Stimulated activated naive CD8-positive, alpha-beta T cell treated with anti-CD3 and anti-CD28 coated beads, Interleukin-15, Interleukin-2, amounts not matched to agents 100 U/mL and 50 U/mL, for 24 hours (primary cell): ENCODE data around the gene PRPF31.
"Not testable (repeated sequence)": the region's sequence is repeated elsewhere in the genome, so short reads cannot be mapped to it uniquely, and the experiment has no call there.

ENCODE experiments used
- ATAC-seq: fragments of 150-1000 bp; cut with Tn5 transposase; one replicate; pipeline ENCODE4 v1.10.0; 2021
- DNase-seq: peaks from one replicate; pipeline ENCODE4 v3.0.0; 2021

The PRPF31 gene, protein sequence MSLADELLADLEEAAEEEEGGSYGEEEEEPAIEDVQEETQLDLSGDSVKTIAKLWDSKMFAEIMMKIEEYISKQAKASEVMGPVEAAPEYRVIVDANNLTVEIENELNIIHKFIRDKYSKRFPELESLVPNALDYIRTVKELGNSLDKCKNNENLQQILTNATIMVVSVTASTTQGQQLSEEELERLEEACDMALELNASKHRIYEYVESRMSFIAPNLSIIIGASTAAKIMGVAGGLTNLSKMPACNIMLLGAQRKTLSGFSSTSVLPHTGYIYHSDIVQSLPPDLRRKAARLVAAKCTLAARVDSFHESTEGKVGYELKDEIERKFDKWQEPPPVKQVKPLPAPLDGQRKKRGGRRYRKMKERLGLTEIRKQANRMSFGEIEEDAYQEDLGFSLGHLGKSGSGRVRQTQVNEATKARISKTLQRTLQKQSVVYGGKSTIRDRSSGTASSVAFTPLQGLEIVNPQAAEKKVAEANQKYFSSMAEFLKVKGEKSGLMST

DNA sequence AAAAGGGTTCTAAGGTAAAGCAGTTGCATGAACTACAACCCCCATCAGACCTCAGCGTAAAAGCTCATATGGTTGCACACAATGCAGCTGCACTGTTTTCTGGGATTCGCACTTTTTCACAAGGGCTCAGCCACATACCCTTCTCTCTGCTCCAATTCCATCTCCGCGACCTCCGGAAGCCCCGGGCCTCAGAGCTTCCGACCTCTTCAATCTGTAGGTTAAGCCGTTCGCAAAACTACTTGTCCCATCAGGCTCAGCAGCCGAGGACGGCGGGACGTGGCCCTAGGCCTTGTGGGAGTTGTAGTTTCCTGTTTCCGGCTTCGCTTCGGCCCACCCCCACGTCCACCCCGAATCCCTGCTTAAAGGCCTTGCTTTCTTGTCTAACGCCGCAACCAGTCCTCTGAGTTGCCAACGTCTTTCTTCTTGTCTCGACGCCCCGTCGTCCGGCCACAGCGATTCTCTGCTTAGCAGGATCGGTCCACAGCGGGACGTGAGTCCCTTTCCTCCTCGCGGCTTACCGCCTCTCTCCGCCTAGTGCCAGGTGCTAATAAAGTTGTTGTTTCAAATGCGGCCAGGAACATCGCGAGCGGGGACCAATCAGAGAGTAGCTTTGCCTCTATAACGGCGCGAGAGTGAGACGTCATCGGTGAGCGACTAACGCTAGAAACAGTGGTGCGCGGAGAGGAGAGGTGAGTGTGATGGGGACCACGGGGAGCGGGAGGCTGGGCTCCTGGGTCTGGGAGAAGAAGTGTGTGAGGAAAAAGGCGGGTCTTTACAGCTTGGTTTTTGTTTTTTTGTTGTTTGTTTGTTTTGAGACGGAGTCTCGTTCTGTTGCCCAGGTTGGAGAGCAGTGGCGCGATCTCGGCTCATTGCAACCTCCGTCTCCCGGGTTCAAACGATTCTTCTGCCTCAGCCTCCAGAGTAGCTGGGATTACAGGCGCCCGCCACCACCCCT, at the start of gene PRPF31, which contains the start of gene TFPT:
Gene PRPF31, plus strand, starts transcription at position 646 of the 955 bp plus-strand sequence. CDS start 2,525 bp downstream, outside the sequence.
Gene TFPT, minus strand, starts transcription at position 549 of the 955 bp plus-strand sequence. Its CDS starts 388 bp downstream, at position 161.
- ATAC-seq: peak; percentile 94
- DNase-seq: peak; percentile 96

DNA sequence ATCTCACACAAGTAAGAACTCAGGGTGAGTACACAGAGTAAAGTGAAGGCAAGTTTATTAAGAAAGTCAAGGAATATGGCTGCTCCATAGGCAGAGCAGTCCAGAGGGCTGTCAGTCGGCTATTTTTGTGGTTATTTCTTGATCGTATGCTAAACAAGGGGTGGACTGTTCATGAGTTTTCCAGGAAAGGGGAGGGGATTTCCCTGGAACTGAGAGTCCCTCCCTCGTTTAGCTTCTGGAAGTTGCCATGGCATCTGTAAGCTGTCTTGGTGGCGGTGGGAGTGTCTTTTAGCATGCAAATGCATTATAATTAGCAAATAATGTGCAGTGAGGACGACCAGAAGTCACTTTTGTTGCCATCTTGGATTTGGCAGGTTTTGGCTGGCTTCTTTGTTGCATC, 46.1 kb upstream of the PRPF31 start:
- no peak for ATAC-seq
- no peak for DNase-seq

DNA sequence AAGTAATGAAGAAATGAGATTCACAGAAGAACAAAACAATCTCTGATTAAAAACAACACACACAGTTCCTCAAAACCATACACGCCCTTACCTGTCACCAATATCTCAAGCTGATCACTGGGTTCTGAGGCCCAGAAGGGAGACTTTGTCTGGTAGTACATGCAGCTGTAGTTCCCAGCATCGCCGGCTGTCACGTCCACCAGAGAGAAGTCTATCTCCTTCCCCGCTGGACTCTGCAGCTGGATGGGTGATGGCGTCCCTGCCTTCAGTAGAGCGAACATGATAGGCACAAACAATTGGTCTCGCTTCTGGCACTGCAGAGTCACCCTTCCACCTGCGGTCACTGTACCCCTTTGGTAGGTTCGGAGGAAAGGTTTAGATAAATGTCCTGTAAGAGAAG, 41.7 kb upstream of the PRPF31 start:
- no peak for DNase-seq
- no peak for ATAC-seq

DNA sequence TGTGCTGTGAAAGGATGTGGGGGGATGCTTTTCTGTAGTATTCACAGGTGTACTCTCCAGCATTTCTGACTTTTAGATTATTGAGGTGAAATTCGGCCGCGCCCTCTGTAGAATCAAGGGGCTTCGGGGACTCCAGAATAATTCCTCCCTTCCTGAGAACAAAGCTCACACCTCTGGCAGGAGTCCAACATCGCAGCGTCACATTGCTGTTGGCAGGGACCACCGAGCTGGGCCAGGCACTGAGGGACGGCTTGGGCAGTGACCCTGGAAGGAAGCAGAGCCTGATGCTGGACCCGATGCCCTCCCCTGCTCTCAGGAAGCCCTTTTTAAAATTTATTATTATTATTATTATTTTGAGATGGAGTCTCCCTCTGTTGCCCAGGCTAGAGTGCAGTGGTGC, 40.7 kb upstream of the PRPF31 start:
- DNase-seq: no peak
- ATAC-seq: no peak

DNA sequence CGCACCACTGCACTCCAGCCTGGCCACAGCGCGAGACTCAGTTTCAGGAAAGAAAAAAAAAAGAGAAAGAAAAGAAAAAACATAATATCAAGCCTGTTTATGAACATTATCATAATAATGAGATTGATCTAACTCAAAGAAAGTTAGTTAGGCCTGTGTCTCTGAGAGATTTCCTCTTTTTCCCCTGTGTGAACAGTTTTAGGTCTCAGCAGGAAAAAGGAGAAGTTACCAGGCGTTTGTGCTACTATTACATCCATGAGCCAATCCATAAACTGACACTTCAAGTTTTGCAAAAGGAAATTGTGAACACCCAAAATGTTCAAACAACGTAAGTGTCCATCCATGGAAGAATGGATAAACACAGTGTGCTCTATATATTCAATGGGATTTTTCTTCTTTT, 38.2 kb upstream of the PRPF31 start:
- ATAC-seq: no peak
- DNase-seq: no peak

DNA sequence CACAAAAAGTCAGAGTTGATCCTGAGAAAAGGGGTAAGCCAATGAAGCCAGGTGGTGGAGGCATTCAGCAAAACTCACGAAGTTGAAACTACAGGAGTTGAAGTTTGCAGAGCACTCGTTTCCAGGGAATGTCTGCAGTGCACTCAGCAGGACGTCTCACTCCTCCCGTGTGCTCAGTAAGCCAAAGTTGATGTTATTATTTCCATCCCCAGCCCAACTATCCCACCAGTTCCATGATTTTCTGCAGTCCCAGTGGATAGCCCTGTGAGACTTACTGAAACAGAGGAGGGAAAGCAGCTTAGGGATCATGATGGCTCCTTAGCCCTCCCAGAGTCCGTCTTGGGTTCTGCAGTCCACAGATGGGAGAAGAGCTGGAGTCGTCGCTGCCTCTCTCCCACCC, 34.5 kb upstream of the PRPF31 start, which contains the start of gene TARM1:
Gene TARM1, minus strand, starts transcription at position 334 of the 400 bp plus-strand sequence. Its CDS starts 25 bp downstream, at position 309.
- ATAC-seq (no peak), DNase-seq (no peak)

DNA sequence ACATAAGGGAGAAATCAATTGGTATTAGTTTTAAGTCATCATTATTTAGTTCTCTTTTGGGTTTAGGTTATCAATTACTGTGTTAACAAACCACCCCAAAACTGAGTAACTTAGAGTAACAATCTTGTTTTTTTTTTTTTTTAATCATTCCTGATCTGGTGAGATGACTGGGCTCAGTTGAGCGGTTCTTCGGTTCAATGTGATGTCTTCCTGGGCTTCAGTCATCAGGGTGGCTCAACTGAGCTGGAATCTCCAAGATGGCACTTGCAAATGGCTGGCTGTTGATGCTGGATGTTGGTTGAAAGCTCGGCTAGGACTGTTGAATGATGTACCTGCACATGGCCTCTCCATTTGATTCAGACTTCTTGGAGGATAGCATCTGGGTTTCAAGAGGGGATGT, 31.1 kb upstream of the PRPF31 start:
- no peak for ATAC-seq
- no peak for DNase-seq

DNA sequence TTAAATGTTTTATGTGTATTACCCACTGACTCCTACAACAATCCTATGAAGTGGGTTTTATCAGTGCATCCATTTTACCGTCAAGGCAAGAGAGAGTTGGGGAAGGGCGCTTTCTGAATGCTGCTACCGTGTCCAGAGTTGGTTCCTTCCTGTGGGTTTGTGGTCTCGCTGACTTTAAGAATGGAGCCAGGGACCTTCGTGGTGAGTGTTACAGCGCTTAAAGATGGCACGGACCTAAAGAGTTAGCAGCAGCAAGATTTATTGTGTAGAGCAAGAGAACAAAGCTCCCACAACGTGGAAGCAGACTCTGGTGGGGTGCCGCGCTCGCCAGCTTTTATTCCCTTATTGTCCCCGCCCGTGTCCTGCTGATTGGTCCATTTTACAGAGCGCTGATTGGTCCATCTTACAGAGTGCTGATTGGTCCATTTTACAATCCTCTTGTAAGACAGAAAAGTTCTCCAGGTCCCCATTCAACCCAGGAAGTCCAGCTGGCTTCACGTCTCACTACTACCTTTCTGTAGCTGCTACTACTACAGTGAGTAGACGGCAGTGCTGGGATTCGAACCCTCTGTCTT, 21.0 kb upstream of the PRPF31 start:
- no peak for ATAC-seq
- no peak for DNase-seq

DNA sequence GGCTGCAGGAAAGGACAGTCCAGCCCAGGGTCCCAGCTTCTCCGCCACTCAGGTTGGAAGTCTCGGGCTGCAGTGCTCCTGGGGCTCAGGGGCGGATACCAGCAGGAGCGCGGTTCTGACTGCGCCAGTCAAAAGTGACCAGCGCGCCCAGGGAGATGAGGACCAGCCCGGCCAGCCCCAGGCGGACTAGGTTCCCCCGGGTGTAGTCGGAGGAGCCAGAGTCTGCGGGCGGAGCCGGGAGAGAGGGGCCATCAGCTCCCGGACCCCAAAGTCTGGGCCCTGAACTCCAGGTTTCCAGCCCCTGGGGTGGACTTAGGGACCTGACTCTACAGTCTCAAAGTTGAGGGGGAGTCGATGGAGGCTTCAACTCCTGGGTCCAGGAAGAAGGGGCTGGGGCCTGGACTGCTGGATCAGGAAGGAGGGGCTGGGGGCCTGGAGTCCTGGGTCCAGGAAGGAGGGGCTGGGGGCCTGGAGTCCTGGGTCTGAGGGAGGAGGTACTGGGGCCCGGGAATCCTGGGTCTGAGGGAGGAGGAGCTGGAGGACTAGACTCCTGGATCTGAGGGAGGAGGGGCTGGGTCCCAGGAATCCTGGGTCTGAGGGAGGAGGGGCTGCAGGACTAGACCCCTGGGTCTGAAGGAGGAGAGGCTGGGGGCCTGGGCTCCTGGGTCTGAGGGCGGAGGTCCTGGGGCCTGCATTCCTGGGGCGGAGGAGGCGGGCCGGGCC, 20.3 kb upstream of the PRPF31 start:
- DNase-seq (no peak), ATAC-seq (no peak)

DNA sequence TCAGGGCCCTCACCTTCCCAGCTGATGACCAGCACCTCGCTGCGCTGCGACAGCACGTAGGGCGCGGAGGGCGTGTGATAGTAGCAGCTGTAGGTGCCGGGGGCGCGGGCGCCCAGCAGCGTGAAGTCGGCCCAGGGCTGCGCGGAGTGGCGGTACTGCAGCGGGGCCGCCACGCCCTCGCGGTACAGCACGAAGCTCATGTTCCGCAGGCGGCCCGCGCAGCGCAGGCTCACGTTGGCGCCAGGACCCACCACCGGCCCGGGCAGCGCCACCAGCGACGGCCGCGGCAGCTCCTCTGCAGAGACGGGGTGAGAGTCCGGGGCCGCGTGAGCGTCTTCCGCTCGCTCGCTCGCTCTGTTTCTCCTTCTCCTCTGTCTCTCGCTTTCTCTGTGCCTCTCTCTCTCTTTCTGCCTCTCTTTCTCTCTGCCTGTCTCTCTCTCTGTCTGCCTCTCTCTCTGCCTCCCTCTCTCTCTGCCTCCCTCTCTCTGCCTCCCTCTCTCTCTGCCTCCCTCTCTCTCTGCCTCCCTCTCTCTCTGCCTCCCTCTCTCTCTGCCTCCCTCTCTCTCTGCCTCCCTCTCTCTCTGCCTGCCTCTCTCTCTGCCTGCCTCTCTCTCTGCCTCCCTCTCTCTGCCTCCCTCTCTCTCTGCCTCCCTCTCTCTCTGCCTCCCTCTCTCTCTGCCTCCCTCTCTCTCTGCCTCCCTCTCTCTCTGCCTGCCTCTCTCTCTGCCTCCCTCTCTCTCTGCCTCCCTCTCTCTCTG, 19.5 kb upstream of the PRPF31 start:
- DNase-seq: peak; percentile 56
- peak; percentile 80 for ATAC-seq

DNA sequence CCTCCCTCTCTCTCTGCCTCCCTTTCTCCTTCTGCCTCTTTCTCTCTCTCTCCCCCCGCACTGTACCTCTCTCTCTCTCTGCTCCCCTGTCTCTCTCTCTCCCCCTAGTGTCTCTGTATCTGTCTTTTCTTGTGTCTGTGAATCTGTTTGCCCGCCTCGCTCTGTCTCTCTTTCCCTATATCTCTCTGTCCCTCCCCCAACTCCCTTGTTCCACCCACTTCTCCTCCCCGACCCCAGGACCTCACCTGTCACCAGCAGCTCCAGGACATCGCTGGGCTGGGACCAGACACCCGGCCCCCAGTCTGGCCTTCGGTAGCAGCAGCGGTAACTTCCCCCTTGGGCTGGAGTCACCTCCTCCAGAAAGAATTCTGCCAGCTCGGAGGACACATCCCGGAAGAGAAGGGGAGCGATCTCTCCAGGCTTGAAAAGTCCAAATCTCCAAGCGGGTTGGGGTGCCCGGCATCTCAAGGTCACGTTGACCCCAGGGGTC, 18.9 kb upstream of the PRPF31 start:
- peak; percentile 31 for ATAC-seq
- DNase-seq: no peak

DNA sequence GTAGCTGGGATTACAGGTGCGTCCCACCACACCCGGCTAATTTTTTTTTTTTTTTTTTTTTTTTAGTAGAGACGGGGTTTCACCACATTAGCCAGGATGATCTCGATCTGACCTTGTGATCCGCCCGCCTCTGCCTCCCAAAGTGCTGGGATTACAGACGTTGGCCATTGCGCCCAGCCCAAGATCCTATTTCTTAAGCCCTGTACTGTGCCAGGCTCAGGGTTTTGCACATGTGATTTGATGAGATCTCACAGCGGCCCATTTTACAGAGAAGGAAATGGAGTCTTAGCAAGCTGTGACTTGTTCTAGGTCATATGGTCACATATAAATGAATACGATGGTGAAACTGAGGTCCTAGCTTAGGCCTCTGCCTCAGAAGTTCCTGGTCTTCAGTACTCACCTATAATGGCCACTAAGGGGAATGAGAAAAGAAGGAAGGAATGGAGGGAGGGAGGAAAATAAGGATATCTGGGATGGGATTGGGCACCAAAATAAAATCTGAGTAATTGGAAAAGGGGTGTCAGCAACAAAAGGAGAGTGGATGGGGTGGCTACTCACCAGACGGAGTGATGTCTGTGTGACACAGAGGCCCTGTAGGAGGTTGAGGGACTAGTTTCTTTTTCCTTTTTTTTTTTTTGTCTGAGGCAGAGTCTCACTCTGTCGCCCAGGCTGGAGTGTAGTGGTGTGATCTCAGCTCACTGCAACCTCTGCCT, 16.2 kb upstream of the PRPF31 start:
- DNase-seq (no peak), ATAC-seq (no peak)

DNA sequence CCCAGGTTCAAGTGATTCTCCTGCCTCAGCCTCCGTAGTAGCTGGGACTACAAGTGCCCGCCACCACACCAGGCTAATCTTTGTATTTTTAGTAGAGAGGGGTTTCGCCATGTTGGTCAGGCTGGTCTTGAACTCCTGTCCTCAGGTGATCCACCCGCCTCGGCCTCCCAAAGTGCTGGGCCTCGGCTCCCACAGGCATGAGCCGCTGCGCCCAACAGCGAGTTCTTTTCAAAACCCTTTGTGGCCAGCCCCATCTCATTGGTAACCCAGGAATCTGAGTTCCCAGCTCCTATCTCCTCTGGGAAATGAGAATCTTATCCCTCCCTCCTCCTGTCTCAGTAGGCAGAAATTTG, 15.7 kb upstream of the PRPF31 start:
- not testable (repeated sequence) for ATAC-seq, DNase-seq

DNA sequence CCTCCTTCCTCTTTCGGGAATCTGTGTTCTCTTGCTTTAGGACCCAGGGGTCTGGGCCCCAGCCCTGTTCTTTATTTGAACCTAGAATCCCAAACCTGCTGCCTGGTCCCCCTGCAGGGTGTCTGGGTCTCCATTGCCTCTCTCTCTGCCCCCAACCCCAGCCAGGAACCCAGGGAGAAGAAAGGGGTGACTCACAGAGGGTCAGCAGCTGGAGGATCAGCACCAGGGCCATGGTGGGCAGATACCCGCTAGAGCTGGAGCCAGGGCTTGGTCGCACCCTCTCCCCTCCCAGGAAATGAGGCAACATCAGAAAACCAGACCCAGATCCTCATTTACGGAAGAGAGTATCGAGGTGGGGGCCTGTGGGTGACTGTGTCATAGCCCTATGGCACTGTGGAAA, 15.0 kb upstream of the PRPF31 start, which contains the start of gene OSCAR:
Gene OSCAR, minus strand, starts transcription at position 243 of the 400 bp plus-strand sequence. Its CDS starts 11 bp downstream, at position 232.
- DNase-seq (no peak), ATAC-seq (no peak)

DNA sequence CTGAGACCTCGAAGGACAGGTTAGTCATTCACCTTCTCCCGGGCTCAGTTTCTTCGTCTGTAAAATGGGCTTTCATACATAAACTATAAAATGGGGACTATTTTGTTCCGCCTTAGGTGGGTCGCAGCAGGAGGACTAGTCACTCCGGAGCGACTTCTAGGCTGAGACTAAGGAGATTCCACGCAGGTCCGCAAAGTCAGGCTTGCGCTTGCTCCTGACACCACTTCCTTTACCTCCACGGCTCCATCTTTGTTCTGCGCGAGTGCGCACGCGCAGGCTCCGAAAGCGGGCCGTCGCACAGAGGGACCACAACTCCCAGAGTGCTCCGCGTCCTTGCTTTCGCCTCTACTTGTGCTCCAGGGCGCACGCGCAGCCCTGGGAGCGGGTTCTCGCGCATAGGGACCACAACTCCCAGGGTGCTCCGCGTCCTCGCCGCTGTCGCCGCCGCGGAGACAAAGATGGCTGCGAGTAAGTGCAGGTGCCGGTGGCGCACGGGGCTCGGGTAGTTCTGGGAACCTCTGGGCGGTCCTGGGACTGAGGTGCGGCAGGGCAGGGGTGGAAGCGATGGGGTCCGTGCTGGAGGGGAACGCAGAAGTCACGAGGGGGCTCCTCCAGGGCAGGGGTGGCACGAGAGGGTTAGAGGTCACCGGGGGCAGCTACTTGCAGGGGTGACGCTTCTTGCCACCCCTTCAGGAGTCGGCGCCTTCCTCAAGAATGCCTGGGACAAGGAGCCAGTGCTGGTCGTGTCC, 13.0 kb upstream of the PRPF31 start, which contains the start of gene NDUFA3:
Gene NDUFA3, plus strand, starts transcription at position 435 of the 749 bp plus-strand sequence. Its CDS starts 24 bp downstream, at position 459.
- peak; percentile 98 for ATAC-seq
- DNase-seq: peak; percentile 97

DNA sequence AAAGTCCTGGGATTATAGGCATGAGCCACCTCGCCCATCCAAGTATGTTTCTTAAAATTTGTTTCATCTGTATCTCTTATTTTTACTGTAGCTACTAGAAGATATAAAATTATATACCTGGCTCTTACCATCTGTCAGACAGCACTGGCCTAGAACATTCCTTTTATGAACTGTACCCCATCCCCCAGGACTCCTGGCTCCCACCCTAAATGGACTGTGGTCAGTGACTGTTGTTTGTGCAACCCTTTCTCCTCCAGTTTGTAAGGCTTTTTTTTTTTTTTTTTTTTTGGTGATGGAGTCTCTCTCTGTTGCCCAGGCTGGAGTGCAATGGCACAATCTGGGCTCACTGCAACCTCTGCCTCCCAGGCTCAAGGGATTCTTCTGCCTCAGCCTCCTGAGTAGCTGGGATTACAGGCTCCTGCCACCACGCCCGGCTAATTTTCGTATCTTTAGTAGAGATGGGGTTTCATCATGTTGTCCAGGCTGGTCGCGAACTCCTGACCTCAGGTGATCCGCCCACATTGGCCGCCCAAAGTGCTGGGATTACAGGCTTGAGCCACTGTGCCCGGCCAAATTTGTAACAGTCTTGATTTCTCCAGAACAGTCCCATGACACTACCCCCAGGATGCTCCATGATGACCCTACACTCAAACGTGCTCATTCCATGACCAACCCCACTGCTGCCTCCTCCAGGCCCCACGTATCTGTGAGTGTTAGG, 10.4 kb upstream of the PRPF31 start:
- DNase-seq (peak; percentile 3), ATAC-seq (no peak)

DNA sequence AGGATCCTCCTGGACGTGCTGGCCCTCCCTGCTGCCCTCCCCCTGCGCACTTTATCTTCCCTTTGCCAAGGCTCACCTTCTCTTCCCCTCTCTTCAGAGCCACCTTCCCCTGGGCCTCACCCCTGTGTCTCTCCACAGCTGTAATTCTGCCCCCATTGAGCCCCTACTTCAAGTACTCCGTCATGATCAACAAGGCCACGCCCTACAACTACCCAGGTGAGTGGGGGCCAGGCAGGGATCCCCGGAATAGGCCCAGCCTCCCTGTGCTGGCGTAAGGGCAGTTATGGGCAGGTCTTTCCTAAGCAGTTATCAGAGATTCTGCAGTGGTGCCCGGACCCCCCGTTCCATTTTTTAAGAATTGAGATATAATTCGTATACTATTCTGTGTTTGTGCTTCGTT, 9.8 kb upstream of the PRPF31 start:
- DNase-seq: peak; percentile 4
- no peak for ATAC-seq

DNA sequence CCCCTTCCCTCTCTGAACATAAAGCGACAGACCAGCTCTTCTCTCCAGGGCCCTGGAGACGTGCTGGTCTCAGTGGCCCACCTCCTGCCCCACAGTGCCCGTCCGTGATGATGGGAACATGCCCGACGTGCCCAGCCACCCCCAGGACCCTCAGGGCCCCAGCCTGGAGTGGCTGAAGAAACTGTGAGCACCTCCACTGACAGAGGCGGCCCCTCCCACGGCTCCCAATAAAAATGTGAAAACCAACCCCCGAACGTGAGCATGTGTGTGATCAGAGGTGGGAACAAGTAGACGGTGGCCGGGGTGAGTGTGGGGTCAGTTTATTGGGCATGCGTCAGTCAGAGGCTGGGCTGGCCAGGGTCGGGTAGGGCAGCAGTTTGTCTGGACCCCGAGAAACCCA, 8.8 kb upstream of the PRPF31 start:
- ATAC-seq (no peak), DNase-seq (peak; percentile 3)
